Measurements from ENCODE around the gene SPRYD4.
"Not testable (repeated sequence)": the region's sequence is repeated elsewhere in the genome, so short reads cannot be mapped to it uniquely, and the experiment has no call there.

Gene SPRYD4

DNA sequence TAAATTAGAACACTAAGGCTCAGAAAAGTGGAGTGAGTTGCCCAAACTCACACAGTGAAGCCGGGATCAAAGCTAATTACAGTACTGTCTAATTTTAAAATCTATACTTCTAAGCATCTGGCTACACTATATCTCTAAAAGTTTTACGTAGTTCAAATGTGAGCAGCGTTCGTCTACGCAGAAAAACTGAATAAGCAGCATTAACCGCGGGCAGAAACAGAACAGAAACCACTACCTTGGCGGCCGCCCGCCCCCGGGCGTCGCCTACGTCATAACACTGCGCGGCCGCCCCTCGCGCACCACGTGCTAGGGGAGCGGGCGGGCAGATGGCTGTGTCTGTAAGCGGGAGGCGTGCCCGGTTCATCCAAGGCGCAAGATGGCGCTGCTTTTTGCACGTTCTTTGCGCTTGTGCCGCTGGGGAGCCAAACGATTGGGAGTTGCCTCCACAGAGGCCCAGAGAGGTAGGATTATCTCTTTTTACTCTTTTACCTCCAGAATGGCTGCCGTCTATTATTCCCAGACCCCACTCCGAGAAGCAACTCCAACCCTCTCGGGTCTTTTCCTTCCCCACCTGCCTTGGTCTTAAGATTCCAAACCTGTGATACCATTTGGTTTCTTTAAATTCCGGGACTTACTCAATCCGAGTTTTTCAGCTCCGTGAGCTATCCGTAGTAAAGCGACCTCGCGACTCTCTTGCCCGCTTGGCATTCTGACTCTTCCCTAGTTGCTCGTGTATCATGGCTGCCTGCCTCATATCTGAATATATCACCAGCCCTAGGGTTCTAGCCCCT lies at the start of gene SPRYD4:
Gene SPRYD4, plus strand, starts transcription at position 363 of the 791 bp plus-strand sequence. Its CDS starts 14 bp downstream, at position 377.
- peak; percentile 87 to 91 for DNase-seq

- DNase-seq: no peak
Measured at GRCh38 chr12:56420411-56420810, 48.0 kb upstream of the SPRYD4 start.

- no peak for DNase-seq
Measured at GRCh38 chr12:56425193-56425592, 43.2 kb upstream of the SPRYD4 start.

DNA sequence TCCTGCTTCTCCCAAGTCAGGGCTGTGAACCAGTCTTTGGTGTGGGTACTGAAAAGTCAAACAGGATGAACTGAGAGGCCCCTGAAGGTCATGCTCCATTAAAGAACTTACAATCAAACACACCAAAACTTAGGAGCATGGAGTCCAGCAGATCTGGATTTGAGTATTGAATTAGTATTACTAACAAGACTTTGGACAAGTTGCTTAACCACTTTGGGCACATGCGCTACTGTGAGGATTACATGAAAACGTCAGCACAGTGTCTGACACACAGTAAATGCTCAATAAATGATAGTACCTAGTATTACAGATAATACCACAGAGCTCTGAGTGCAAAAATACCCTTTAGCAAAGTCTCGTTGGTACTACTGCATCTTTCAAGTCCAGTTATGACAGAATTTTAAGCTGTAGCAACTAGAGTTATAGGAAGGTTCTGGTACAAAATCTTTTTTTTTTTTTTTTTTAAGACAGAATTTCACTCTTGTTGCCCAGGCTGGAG lies 42.4 kb upstream of the SPRYD4 start:
- DNase-seq: no peak

- DNase-seq: no peak
Measured at GRCh38 chr12:56431288-56431687, 37.1 kb upstream of the SPRYD4 start.

- no peak for DNase-seq
Measured at GRCh38 chr12:56431850-56432249, 36.5 kb upstream of the SPRYD4 start.

GRCh38 chr12:56434828-56435227 lies 33.5 kb upstream of the SPRYD4 start:
- no peak for DNase-seq

DNA sequence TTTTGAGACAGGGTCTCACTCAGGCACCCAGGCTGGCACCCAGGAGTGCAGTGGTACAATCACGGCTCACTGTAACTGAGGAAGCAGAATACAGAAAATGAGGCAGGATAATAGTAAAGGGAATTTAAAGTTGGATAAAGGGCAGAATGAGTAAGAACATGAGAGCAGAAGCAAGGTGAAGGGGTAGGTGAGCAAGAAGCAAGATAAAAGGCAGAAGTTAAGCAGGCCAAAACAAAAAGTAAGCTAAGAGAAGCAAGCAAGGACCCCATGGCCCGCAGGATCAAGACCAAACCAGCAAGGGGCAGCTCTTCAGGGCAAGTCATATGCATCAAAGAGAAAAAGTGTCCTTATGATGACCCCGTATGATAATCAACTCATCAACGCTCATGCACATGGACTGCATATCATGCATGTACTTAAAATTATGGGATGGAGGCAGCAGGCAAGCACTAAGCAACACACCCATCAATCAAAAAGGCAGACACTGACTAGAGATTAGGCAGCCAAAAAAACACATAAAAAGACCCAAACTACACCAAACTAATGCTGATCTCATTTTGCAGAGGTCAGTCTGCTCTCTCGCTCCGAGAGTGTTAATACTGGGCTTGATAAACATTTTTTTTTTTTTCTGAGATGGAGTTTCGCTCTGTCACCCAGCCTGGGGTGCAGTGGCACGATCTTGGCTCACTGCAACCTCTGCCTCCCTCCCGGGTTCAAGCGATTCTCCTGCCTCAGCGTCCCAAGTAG lies 30.8 kb upstream of the SPRYD4 start:
- no peak for DNase-seq

DNA sequence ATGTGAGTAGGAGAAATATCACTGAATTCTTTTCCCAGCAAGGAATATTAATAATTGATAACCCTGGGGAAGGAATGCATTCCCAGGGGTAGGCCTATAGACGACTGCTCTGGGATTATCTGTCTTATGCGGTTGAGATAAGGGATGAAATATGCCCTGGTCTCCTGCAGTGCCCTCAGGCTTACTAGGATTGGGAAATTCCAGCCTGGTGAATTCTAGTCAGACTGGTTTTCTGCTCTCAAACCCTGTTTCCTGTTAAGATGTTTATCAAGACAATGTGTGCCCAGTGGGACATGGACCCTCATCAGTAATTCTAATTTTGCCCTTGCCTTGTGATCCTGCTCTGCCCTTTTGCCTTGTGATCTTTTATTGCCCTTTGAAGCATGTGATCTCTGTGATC lies 25.2 kb upstream of the SPRYD4 start:
- DNase-seq: not testable (repeated sequence)

DNA sequence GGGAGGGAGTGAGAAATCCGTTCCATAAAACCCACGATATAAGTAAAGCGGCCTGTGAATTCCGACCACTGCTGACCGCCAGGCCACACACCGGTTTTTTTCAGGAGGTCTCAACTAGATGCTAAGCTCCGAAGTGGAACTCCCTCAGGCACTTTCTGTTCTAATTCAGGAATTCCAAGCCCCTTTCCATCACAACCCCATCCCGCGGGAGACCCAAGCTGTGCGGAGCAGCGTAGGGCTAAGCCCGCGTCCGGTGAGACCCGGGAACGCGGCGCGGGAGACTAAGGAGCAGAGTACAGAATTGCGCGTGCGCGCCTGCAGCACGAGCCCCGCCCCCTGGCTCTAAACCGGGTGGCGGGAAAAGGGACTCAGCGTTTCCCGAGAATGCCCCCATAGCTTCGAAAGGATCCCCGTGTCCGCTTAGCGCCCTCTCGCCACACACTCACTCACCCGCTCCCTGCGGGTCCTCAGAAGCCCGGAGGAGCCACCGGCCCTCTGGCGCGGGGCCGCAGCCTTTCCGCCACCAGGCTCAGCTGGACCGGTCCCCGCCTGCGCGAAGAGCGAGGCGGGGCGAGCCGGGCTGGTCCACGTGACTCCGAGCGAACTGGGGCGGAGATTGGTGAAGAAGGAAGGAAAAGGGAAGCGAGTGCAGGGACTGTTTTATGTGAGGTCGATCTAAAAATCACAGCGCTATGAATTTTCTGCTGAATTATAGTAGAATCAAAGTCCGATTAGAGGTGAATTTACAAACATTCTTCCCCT lies 19.3 kb upstream of the SPRYD4 start, which contains the start of gene TIMELESS:
Gene TIMELESS, minus strand, starts transcription at position 567 of the 762 bp plus-strand sequence. CDS start 15,256 bp downstream, outside the sequence.
- DNase-seq: peak; percentile 77

DNA sequence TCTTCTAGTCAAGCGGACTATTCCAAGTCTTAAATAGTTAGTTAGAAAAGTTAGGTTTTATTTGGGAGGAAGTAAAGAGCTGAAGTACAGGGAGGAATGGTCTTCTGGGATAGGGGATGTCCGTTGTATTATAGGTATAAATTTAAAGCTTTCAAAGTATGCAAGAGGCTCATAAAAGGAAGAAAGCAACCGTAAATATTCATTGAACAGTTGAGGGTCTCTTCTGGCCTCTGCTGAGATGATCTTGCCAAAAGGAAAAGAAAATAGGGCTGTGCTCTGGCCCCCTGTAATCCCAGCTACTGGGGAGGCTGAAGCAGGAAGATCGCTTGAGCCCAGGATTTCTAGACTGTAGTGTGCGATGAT lies 18.8 kb upstream of the SPRYD4 start:
- DNase-seq: no peak

DNA sequence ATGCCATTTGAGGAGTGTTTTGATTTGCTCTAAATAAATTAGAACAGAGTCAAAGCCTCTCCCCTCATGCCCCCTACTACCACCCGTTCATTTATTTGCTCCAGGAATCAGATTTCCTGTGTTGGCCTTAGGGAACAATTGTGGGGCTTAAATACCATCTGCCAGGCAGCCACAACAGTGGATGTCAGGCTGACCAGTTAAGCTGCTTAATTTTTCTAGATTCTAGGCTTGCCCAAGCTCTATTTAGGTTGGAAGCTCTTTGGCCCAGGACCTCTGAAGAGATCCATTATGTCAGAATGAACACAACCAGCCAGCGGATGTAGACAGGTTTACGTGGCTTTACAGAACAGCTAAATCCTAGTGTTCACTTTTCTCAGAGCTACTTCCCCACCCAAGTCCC lies 18.1 kb upstream of the SPRYD4 start:
- DNase-seq: no peak

DNA sequence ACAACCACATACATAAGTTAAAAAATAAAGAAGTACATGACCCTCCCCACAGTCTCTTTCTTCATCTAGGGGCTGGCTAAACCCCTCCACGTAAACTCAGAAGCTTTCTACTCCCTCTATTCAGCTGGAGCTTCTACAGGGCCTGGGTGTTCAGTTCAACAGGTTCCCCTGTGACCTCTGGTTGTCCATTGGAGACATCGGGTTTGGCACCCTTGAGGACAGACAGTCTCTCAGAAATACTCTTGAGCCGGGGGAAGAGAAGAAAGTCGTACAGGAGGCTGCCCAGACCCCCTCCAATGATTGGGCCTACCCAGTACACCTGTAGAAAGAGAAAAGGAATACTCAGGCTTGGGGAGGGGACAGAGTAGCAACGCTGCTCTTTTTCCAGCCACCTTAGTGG lies 17.2 kb upstream of the SPRYD4 start:
- DNase-seq: no peak

DNA sequence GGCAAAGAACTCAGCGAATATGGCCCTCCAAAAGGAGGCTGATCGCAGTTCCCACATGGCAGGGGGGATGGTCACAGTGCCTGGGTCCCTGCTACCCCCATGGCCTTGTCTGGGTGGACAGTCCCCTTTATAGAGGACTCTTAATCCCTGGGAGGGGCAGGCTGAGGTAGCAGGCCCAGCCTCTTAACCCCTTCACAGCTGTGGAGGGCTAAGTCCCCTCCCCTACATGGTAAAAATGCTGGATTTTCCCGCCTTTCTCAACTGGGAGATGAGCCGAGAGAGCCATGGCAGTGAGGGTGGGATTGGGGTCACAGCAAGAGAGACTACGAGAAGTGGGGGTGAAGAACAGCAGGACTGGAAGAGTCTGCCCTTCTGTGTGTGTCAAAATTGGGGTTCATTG lies 13.8 kb upstream of the SPRYD4 start, which contains the start of gene MIP:
Gene MIP, minus strand, starts transcription at position 101 of the 400 bp plus-strand sequence. Its CDS starts 44 bp downstream, at position 57.
- DNase-seq: no peak

DNA sequence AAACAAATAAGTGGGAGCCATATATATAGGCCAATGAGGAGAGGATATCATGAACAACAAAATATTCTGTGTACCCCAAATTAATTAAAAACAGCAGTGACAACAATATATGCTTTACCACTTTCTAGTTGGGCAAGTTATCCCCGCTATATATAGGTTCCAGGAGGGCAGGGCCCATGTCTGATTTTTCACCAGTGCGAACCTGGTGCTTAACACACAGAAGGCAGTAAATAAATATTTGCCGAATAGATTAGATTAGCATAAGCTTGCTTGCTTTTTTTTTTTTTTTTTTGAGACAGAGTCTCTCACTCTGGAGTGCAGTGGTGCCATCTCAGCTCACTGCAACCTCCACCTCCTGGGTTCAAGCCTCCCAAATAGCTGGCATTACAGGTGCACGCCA lies 10.6 kb upstream of the SPRYD4 start:
- DNase-seq: no peak

DNA sequence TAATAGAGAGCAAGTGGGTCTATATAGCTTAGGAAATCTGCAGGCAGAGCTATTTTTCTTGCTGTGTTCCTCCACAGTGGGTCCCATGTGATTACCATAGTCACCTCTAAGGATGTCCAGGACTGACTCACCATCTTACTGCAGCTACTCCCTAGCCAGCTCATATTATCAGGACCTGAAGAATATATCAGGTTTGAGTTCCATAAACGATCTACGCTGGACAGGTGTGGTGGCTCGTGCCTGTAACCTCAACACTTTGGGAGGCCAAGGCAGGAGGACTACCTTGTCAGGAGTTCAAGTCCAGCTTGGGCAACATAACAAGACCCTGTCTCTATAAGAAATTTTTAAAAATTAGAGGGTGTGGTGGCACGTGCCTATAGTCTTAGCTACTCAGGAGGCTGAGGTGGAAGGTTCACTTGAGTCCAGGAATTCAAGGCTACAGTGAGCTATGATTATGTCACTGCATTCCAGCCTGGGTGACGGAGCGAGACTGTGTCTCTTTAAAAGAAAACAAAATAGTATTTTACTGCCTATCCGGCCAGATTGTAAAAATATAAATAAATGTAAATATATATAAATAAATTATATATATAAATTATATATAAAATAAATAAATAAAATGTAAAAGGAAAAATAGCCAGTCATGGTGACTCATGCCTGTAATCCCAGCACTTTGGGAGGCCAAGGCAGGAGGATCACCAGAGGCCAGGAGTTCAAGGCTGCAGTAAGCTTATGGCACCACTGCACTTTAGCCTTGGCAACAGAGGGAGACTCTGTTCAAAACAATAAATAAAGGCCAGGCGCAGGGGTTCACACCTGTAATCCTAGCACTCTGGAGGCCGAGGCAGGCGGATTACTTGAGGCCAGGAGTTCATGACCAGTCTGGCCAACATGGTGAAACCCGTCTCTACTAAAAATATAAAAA lies 6.9 kb upstream of the SPRYD4 start:
- DNase-seq: no peak

GRCh38 chr12:56462565-56462964 lies 5.8 kb upstream of the SPRYD4 start:
- no peak for DNase-seq

DNA sequence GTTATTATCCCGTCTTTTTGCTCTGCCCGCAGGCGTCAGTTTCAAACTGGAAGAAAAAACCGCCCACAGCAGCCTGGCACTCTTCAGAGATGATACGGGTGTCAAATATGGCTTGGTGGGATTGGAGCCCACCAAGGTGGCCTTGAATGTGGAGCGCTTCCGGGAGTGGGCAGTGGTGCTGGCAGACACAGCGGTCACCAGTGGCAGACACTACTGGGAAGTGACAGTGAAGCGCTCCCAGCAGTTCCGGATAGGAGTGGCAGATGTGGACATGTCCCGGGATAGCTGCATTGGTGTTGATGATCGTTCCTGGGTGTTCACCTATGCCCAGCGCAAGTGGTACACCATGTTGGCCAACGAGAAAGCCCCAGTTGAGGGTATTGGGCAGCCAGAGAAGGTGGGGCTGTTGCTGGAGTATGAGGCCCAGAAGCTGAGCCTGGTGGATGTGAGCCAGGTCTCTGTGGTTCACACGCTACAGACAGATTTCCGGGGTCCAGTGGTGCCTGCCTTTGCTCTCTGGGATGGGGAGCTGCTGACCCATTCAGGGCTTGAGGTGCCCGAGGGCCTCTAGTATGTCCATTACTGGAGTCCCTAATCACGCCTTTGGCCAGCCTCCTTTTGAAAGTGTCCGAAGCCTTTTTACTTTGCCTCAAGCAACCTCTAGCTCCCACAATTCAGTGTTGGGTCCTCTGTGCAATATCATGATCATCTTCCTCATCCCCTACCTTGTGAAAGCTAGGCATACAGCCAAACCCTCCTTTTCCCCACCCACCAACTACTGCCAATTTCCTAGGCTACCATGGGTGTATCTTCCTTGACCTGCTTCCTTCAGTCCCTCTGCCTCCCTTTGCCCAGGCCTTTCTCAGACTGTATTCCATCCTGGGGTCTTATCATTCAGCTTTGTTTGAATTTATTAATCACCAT lies 891 bp downstream of the SPRYD4 start:
- no peak for DNase-seq

- no peak for DNase-seq
Measured at GRCh38 chr12:56474389-56474788, 6.0 kb downstream of the SPRYD4 start.

- DNase-seq: no peak
Measured at GRCh38 chr12:56476143-56476542, 7.8 kb downstream of the SPRYD4 start.

DNA sequence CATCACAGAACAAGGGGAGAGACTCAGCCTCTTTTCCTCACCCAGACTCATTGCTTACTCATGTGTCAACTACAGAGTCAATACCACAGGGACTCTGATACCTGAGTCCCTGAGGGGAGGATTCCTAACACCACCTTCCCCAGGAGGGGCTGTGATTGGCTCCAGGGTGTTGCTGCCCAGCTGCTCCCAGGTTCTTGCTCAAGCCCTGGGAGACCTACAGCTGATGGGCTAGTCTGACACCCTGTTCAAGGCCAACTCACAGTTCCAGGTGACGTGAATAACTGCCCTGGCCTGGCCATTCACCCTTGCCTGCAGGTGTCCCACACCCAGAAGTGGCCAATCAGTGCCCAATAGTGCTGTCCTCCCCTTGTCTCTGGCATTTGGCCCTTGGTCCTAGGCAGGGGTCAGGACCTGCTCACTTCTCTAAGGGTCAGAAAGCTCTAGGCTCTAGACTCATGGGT lies 8.6 kb downstream of the SPRYD4 start:
- DNase-seq: no peak

All from activated CD4-positive, alpha-beta T cell treated with anti-CD3 and anti-CD28 coated beads, Interleukin-2, amount 50 U/mL, for 4 hours (primary cell).